SK-N-SH (cell line): ENCODE measurements around the gene RIN3. TPM values are rescaled to one million over a fixed set of nuclear protein-coding genes. Genes with fewer than 3 reads are reported as not detected.

Experiments
- CTCF ChIA-PET: fragments of 300-600, 350-600 bp; formaldehyde crosslinking; extraction: SDS; loops from one replicate; lab custom pipeline; 2021; lab: Yijun Ruan, JAX
- POLR2A ChIA-PET: fragments of 350-600 bp; sonication (Branson Sonifier 250); formaldehyde crosslinking; extraction: SDS; loops from one replicate; lab custom pipeline; 2020; ENCODE audit warnings: antibody characterized with exemption, inconsistent platforms; lab: Yijun Ruan, JAX
- DNase-seq: peaks from one replicate; pipeline ENCODE4 v3.0.0; 2012
- H2AFZ ChIP-seq: fragments of 200-600 bp; sonication (generic); 2 replicates; pipeline ENCODE4 v1.8.1; 2016; ENCODE audit warnings: antibody characterized with exemption, mild to moderate bottlenecking, low read depth
- H3F3A ChIP-seq: fragments of 200-600 bp; sonication (generic); replicated peaks from 2 replicates; pipeline ENCODE3; 2016; ENCODE audit warnings: antibody characterized with exemption, mild to moderate bottlenecking; ENCODE audit not compliant: insufficient read depth
- H3K27ac ChIP-seq, 2 experiments: fragments of 200-500 bp in 1 of 2; fragments of 200-600 bp in 1 of 2; sonication (Bioruptor generic) in 1 of 2; sonication (generic), shearing (Covaris generic) in 1 of 2; 2 replicates each; pipeline versions ENCODE4 v1.5.1 to v1.6.1; 2014 to 2016; ENCODE audit warnings: low read depth in 2 of 2, inconsistent platforms in 1 of 2, low read length in 1 of 2, mild to moderate bottlenecking in 1 of 2, mixed read lengths in 1 of 2
- H3K27me3 ChIP-seq: fragments of 200-600 bp; sonication (generic), shearing (Covaris generic); 2 replicates; pipeline ENCODE4 v1.6.1; 2016; ENCODE audit warnings: mixed run types; ENCODE audit not compliant: insufficient read depth
- H3K36me3 ChIP-seq, 2 experiments: fragments of 200-500 bp in 1 of 2; fragments of 200-600 bp in 1 of 2; sonication (Bioruptor generic) in 1 of 2; sonication (generic) in 1 of 2; replicated peaks in 1 of 2; 2 replicates each; pipeline versions ENCODE3 to v1.5.1; 2014 to 2016; ENCODE audit warnings: low read length in 1 of 2, mild to moderate bottlenecking in 1 of 2; ENCODE audit not compliant: insufficient read depth in 2 of 2, control insufficient read depth in 1 of 2
- H3K4me1 ChIP-seq, 2 experiments: fragments of 200-500 bp in 1 of 2; fragments of 200-600 bp in 1 of 2; sonication (Bioruptor generic) in 1 of 2; sonication (generic), shearing (Covaris generic) in 1 of 2; 2 replicates each; pipeline versions ENCODE4 v1.5.1 to v1.6.1; 2014 to 2016; ENCODE audit warnings: low read depth in 1 of 2, low read length in 1 of 2, mixed run types in 1 of 2; ENCODE audit not compliant: insufficient read depth in 2 of 2, control insufficient read depth in 1 of 2
- H3K4me2 ChIP-seq: fragments of 200-600 bp; sonication (generic), shearing (Covaris generic); 2 replicates; pipeline ENCODE4 v1.6.1; 2017; ENCODE audit warnings: mixed run types
- H3K4me3 ChIP-seq, 2 experiments: fragments of 200-500 bp in 1 of 2; fragments of 200-600 bp in 1 of 2; sonication (Bioruptor generic) in 1 of 2; sonication (generic), shearing (Covaris generic) in 1 of 2; 2 replicates each; pipeline versions ENCODE4 v1.5.1 to v1.8.1; 2014 to 2016; ENCODE audit warnings: low read depth in 2 of 2, inconsistent platforms in 1 of 2, low read length in 1 of 2, mild to moderate bottlenecking in 1 of 2, mixed read lengths in 1 of 2, moderate library complexity in 1 of 2
- H3K79me2 ChIP-seq: fragments of 200-600 bp; sonication (generic); 2 replicates; pipeline ENCODE4 v1.8.1; 2017; ENCODE audit warnings: mild to moderate bottlenecking; ENCODE audit not compliant: insufficient read depth
- H3K9ac ChIP-seq: fragments of 200-600 bp; sonication (generic); 2 replicates; pipeline ENCODE4 v1.6.1; 2017; ENCODE audit warnings: mixed run types
- H3K9me2 ChIP-seq: fragments of 200-600 bp; sonication (generic); 2 replicates; pipeline ENCODE4 v1.6.1; 2017; ENCODE audit warnings: mixed run types
- H3K9me3 ChIP-seq: fragments of 200-600 bp; sonication (generic); 2 replicates; pipeline ENCODE4 v1.6.1; 2017; ENCODE audit warnings: mixed run types, mild to moderate bottlenecking, moderate library complexity
- H4K20me1 ChIP-seq: fragments of 200-600 bp; sonication (generic); 2 replicates; pipeline ENCODE4 v1.6.1; 2017; ENCODE audit warnings: mild to moderate bottlenecking, mixed run types; ENCODE audit not compliant: insufficient read depth
- EP300 ChIP-seq, 2 experiments: IDR thresholded peaks; 2 replicates each; pipeline versions ENCODE4 v1.4.0 to v1.6.1; 2012; ENCODE audit warnings: borderline replicate concordance in 1 of 2, low read depth in 1 of 2, low read length in 1 of 2
- EZH2phosphoT487 ChIP-seq: fragments of 200-600 bp; sonication (generic); IDR thresholded peaks from 2 replicates; pipeline ENCODE4 v1.6.1; 2017; ENCODE audit warnings: low read depth, mixed run types, mild to moderate bottlenecking, antibody characterized with exemption, moderate library complexity, borderline replicate concordance
- FOSL2 ChIP-seq: IDR thresholded peaks from 2 replicates; pipeline ENCODE4 v1.4.0; 2012; ENCODE audit warnings: low read depth, mild to moderate bottlenecking, moderate library complexity, borderline replicate concordance
- POLR2AphosphoS5 ChIP-seq: IDR thresholded peaks from 2 replicates; pipeline ENCODE4 v1.6.1; 2012; ENCODE audit warnings: low read depth, low read length
- RCOR1 ChIP-seq: fragments of 150-350 bp; IDR thresholded peaks from 2 replicates; pipeline ENCODE4 v1.6.1; 2017; ENCODE audit warnings: antibody characterized with exemption, low read length
- RFX5 ChIP-seq: IDR thresholded peaks from 2 replicates; pipeline ENCODE4 v1.6.1; 2012; ENCODE audit warnings: mild to moderate bottlenecking, improper control_type of control experiment, low read length
- RXRA ChIP-seq: IDR thresholded peaks from 2 replicates; pipeline ENCODE4 v1.4.0; 2012; ENCODE audit warnings: low read depth, mild to moderate bottlenecking, borderline replicate concordance
- TCF12 ChIP-seq: IDR thresholded peaks from 2 replicates; pipeline ENCODE4 v1.4.0; 2012
- TEAD4 ChIP-seq: IDR thresholded peaks from 2 replicates; pipeline ENCODE4 v1.4.0; 2012; ENCODE audit warnings: mild to moderate bottlenecking, borderline replicate concordance; ENCODE audit not compliant: insufficient read depth
- YY1 ChIP-seq: IDR thresholded peaks from 2 replicates; pipeline ENCODE4 v1.4.0; 2012; ENCODE audit warnings: low read depth, mild to moderate bottlenecking
- WGBS: methylation state at CpG from one replicate; pipeline ENCODE4 v1.1.6; 2017; ENCODE audit warnings: low lambda C conversion rate; 5-methylcytosine and 5-hydroxymethylcytosine counted together
- polyA plus RNA-seq, 3 experiments: library from polyadenylated mRNA; depleted of rRNA; stranded (reverse); fragments of >200 nt; gene quantifications; 2 replicates each; pipeline ENCODE4 v1.2.3, GENCODE V29; 2012
- TF ChIP-seq, protein P1 (sequence below): IDR thresholded peaks from 2 replicates; pipeline ENCODE4 v1.4.0; 2012; ENCODE audit warnings: low read depth, borderline replicate concordance
- TF ChIP-seq, protein P2 (sequence below): IDR thresholded peaks from 2 replicates; pipeline ENCODE4; 2012
- TF ChIP-seq, protein P3 (sequence below): IDR thresholded peaks from 2 replicates; pipeline ENCODE4 v1.6.1; 2012; ENCODE audit warnings: mild to moderate bottlenecking, low read depth, low read length, moderate library complexity
- TF ChIP-seq, protein P4 (sequence below): IDR thresholded peaks from 2 replicates; pipeline ENCODE4 v1.4.0; 2012; ENCODE audit warnings: low read depth

RIN3 gene
- polyA plus RNA-seq, 1 of the 3 experiments (the other 2 are of a cell fraction), result 12.4 TPM

DNA sequence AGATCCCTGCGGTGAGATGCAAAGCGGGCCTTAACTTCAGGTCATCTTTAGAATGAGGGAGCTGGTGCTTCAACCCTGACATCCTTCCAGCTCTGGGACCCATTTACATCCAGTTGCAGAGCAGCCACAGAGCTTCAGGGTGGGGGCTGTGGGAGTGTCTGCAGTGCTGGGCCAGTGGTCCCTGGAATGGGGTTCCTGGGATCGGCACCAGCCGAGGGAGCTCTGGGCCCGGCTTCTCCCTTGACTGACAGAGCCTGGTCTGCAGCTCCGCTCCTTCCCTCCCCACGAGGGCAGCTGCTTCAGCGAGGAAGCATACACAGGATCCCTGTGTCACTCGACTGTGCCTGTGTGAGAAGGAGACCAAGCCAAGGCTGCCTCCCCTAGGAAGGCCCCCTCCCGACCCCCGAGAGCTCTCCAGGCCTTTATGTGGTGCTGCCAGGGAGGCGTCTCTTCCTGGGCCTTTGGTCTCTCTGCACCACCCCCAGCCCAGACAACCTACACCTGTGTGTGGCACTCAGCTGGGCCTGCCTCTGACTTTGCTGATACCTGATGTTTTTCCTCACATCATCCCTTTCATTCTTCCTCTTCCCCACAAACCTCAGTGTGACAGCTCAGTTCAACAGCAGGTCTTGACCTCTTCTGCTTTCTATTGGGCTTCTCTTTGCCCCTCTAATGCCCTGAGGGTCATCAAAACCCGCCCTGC lies 48.1 kb upstream of the RIN3 start (continued):
- TF ChIP-seq, protein P1, sequence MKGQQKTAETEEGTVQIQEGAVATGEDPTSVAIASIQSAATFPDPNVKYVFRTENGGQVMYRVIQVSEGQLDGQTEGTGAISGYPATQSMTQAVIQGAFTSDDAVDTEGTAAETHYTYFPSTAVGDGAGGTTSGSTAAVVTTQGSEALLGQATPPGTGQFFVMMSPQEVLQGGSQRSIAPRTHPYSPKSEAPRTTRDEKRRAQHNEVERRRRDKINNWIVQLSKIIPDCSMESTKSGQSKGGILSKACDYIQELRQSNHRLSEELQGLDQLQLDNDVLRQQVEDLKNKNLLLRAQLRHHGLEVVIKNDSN, result no peak
- TF ChIP-seq RCOR1 (no peak), EP300 (IDR thresholded peaks at IDR 0.05; ENCODE audit: borderline replicate concordance in 1 of 2, low read depth in 1 of 2, low read length in 1 of 2) (no peak)
- TF ChIP-seq, all 33 proteins: peak for 0

DNA sequence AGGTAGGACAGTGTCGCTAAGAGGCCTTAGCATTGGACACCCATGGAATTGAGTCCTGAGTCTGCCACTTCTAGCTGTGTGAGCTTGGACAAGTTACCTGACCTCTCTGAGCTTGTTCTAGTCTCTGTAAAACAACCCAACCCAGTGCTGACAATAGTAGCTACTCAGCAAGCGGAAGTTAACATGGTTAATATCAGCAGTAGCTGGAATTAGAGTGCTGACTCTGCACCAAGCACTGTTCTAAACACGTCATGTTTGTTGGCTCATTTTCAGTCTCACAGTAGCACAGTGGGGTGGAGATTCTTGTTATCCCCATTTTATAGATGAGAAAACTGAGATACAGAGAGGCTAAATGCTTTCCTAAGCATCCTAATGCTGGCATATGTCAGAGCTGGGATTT lies 47.5 kb upstream of the RIN3 start:
- no peaks in the 10 kb centered on the region for H3K79me2 ChIP-seq
- H3K9me2 ChIP-seq, result no peaks in the 10 kb centered on the region
- no peak overlapping the region for H3K27ac ChIP-seq
- no peak for DNase-seq
- no peaks in the 10 kb centered on the region for H3K36me3 ChIP-seq
- H3K9me3 ChIP-seq, result no peaks in the 10 kb centered on the region
- no peak overlapping the region for H2AFZ ChIP-seq
- no peak overlapping the region for H3K4me2 ChIP-seq
- no peak overlapping the region for H3K9ac ChIP-seq
- H3K4me1 ChIP-seq, result peaks cover 4% of the 10 kb centered on the region in 2 experiments; a peak in 1 of 4 replicates
- H3F3A ChIP-seq, result no peaks in the 10 kb centered on the region
- H3K27me3 ChIP-seq, result no peaks in the 10 kb centered on the region
- ChIA-PET POLR2A (no interaction called here), CTCF (interaction anchor here (1.1 to 1.2 kb wide), 2 partner anchors 9 to 11 kb away, joined by 3 read pairs; no protein-coding TSS in a partner anchor)
- H4K20me1 ChIP-seq, result no peaks in the 10 kb centered on the region
- TF ChIP-seq TCF12, result no peak
- TF ChIP-seq POLR2AphosphoS5, result no peak
- no peak for TF ChIP-seq TEAD4
- no peak for TF ChIP-seq YY1
- TF ChIP-seq, protein P2, sequence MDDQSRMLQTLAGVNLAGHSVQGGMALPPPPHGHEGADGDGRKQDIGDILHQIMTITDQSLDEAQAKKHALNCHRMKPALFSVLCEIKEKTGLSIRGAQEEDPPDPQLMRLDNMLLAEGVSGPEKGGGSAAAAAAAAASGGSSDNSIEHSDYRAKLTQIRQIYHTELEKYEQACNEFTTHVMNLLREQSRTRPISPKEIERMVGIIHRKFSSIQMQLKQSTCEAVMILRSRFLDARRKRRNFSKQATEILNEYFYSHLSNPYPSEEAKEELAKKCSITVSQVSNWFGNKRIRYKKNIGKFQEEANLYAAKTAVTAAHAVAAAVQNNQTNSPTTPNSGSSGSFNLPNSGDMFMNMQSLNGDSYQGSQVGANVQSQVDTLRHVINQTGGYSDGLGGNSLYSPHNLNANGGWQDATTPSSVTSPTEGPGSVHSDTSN, result no peak
- no peak for TF ChIP-seq RFX5
- no peak for TF ChIP-seq RXRA
- TF ChIP-seq EZH2phosphoT487, result no peak
- TF ChIP-seq, protein P3, sequence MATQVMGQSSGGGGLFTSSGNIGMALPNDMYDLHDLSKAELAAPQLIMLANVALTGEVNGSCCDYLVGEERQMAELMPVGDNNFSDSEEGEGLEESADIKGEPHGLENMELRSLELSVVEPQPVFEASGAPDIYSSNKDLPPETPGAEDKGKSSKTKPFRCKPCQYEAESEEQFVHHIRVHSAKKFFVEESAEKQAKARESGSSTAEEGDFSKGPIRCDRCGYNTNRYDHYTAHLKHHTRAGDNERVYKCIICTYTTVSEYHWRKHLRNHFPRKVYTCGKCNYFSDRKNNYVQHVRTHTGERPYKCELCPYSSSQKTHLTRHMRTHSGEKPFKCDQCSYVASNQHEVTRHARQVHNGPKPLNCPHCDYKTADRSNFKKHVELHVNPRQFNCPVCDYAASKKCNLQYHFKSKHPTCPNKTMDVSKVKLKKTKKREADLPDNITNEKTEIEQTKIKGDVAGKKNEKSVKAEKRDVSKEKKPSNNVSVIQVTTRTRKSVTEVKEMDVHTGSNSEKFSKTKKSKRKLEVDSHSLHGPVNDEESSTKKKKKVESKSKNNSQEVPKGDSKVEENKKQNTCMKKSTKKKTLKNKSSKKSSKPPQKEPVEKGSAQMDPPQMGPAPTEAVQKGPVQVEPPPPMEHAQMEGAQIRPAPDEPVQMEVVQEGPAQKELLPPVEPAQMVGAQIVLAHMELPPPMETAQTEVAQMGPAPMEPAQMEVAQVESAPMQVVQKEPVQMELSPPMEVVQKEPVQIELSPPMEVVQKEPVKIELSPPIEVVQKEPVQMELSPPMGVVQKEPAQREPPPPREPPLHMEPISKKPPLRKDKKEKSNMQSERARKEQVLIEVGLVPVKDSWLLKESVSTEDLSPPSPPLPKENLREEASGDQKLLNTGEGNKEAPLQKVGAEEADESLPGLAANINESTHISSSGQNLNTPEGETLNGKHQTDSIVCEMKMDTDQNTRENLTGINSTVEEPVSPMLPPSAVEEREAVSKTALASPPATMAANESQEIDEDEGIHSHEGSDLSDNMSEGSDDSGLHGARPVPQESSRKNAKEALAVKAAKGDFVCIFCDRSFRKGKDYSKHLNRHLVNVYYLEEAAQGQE, result no peak
- TF ChIP-seq, protein P4, sequence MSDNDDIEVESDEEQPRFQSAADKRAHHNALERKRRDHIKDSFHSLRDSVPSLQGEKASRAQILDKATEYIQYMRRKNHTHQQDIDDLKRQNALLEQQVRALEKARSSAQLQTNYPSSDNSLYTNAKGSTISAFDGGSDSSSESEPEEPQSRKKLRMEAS, result no peak
- TF ChIP-seq FOSL2, result no peak
- H3K4me3 ChIP-seq, result no peak overlapping the region
- WGBS, result 75% methylated on average over 2 of the region's 3 CpGs
